GM10266 (cell line): Measurements from ENCODE around the gene SLC2A1.

Experiments
- DNase-seq: peaks from one replicate; pipeline ENCODE4 v3.0.0; 2012; ENCODE audit errors: extremely low spot score
- TF ChIP-seq, protein P1 (sequence below): IDR thresholded peaks from 2 replicates; pipeline ENCODE4 v1.5.1; 2012; ENCODE audit warnings: mild to moderate bottlenecking, low read depth; ENCODE audit not compliant: control insufficient read depth, insufficient read depth; ENCODE audit errors: missing control alignments

Gene SLC2A1

DNA sequence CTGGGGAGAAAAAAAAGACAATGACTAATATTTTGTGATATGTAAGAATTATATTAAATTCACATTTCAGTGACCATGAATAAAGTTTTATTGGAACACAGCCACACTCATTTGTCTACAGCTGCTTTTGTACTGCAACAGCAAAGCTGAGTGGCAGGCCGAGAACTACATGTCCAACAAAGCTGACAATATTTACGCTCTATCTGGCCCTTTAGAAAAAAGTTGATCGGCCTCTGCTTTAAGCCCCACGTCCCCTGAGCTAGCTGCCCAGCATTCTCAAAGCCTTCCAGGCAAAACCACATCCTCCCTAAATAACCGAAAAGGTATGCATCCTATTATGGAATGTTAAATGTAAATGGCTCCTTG, 8.6 kb downstream of the SLC2A1 start:
- TF ChIP-seq, protein P1, sequence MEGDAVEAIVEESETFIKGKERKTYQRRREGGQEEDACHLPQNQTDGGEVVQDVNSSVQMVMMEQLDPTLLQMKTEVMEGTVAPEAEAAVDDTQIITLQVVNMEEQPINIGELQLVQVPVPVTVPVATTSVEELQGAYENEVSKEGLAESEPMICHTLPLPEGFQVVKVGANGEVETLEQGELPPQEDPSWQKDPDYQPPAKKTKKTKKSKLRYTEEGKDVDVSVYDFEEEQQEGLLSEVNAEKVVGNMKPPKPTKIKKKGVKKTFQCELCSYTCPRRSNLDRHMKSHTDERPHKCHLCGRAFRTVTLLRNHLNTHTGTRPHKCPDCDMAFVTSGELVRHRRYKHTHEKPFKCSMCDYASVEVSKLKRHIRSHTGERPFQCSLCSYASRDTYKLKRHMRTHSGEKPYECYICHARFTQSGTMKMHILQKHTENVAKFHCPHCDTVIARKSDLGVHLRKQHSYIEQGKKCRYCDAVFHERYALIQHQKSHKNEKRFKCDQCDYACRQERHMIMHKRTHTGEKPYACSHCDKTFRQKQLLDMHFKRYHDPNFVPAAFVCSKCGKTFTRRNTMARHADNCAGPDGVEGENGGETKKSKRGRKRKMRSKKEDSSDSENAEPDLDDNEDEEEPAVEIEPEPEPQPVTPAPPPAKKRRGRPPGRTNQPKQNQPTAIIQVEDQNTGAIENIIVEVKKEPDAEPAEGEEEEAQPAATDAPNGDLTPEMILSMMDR, result no peak
- DNase-seq, result no peak

DNA sequence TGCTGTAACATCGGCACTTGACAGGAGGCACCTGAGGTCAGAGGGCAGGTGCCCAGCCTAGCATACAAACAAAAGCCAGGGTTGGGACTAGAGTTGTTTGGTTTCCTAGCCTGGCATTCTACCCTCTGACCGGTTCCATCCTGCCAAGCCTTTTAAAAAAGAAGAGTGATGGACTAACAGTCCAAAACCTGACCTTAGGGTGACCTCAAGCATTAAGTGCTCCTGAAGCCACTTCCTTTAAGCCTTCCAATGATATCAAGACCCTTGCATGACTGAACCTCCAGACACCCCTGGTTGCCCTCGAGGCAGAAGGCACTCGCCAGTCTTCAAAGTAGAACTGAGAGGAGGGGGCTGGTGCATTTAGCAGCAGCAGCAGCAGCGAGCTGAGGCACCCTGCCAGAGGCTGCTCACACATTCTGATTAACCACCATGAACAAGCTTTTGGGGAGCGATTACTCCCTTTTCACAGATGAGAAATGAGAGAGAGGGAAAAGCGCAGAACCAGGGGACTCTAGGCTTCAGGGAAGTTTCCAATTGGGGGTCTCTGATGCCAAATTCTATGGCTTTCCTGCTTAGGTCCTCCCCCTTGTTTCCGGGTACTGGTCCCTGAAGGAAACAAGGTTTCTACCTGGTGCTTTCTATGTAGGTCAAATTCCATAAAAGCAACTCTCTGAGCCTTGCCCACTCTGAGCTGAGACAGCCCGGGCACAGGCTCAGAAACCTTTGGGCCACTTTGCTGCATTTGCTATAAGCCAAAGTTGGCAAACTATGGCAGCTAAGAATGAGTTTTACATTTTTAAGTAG, 9.2 kb downstream of the SLC2A1 start:
- no peak for DNase-seq

GRCh38 chr1:42947965-42948732, 10.5 kb downstream of the SLC2A1 start:
- DNase-seq, result no peak
- TF ChIP-seq, protein P1, result no peak

More for the DNA sequence above, 9.2 kb downstream of the SLC2A1 start:
- TF ChIP-seq, protein P1, result no peak

- TF ChIP-seq, protein P1, result no peak
- DNase-seq, result no peak
Observed at GRCh38 chr1:42947117-42947516, 11.6 kb downstream of the SLC2A1 start.

GRCh38 chr1:42946120-42946898, 12.4 kb downstream of the SLC2A1 start:
- TF ChIP-seq, protein P1, result no peak
- DNase-seq, result no peak

DNA sequence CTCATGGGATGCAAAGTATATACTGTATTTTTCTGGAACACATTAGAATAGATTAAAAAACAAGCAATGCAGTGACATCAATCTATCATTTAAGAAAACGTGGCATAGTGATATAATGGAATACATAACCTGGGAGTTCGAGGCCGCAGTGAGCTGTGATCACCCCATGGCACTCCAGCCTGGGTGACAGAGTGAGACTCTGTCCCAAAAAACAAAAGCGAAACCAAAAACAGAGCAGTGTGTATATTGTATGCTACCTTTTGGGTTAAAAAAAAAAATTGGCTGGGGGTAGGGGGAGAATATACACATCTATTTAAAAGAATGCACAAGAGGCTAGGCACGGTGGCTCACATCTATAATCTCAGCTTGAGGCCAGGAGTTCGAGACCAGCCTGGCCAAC, 13.5 kb downstream of the SLC2A1 start:
- TF ChIP-seq, protein P1, result no peak
- DNase-seq, result no peak
